Esophagus (tissue), 2 donors: ENCODE results near the gene ELANE. TPM values are rescaled to one million over a fixed set of nuclear protein-coding genes. Genes with fewer than 3 reads are reported as not detected.

Experiments used
- H3K27ac ChIP-seq, 2 donors: one replicate each; pipeline ENCODE4 v1.5.1; 2013; ENCODE audit warnings: low read depth in 2 of 2, mild to moderate bottlenecking in 2 of 2, inconsistent platforms in 1 of 2, low read length in 1 of 2, moderate library complexity in 1 of 2
- H3K27me3 ChIP-seq, 2 donors: one replicate each; pipeline ENCODE4 v1.6.1; 2013; ENCODE audit warnings: low read length in 2 of 2, control low read depth in 1 of 2, mild to moderate bottlenecking in 1 of 2; ENCODE audit not compliant: insufficient read depth in 2 of 2, control insufficient read depth in 1 of 2
- H3K36me3 ChIP-seq, 2 donors: one replicate each; pipeline ENCODE4 v1.6.1; 2013; ENCODE audit warnings: low read length in 1 of 2; ENCODE audit not compliant: control insufficient read depth in 2 of 2, insufficient read depth in 2 of 2
- H3K4me1 ChIP-seq, 2 donors: one replicate each; pipeline ENCODE4 v1.6.1; 2013; ENCODE audit warnings: low read length in 1 of 2; ENCODE audit not compliant: control insufficient read depth in 2 of 2, insufficient read depth in 2 of 2
- H3K4me3 ChIP-seq, 2 donors: one replicate each; pipeline ENCODE4 v1.5.1; 2013; ENCODE audit warnings: low read length in 2 of 2, mild to moderate bottlenecking in 2 of 2, low read depth in 1 of 2, moderate library complexity in 1 of 2
- H3K9me3 ChIP-seq, 2 donors: one replicate each; pipeline ENCODE4 v1.6.1; 2013; ENCODE audit warnings: mild to moderate bottlenecking in 2 of 2, low read depth in 1 of 2, low read length in 1 of 2, moderate library complexity in 1 of 2; ENCODE audit not compliant: control insufficient read depth in 2 of 2, insufficient read depth in 1 of 2
- WGBS, 2 donors: extraction: QIAGEN DNeasy Blood & Tissue Kit; methylation state at CpG; one replicate each; pipeline ENCODE4 v1.1.7; 2013; 5-methylcytosine and 5-hydroxymethylcytosine counted together
- polyA plus RNA-seq, 2 donors: library from polyadenylated mRNA; stranded (reverse); fragments of 200-250 nt; gene quantifications; one replicate each; pipeline ENCODE4 v1.2.3, GENCODE V29; 2013
- donor health status: healthy with polysubstance abuse.
- donor health status: Bipolar disorder and iron deficiency.

ELANE gene
- polyA plus RNA-seq, 2 donors, result 0.24 to 0.68 TPM

- peaks cover 3 to 21% of the 10 kb centered on the region in 2 donors for H3K4me1 ChIP-seq
- WGBS, 2 donors, result 51 to 62% methylated on average over 29 of the region's 29 CpGs
- H3K36me3 ChIP-seq, result peaks cover 0 to 34% of the 10 kb centered on the region in 2 donors
- H3K27me3 ChIP-seq, result no peaks in the 10 kb centered on the region
- H3K27ac ChIP-seq, result peak overlapping the region; percentile 77 to 86
- H3K4me3 ChIP-seq, result no peak overlapping the region
- H3K9me3 ChIP-seq, result no peaks in the 10 kb centered on the region
These were observed 17.4 kb downstream of the ELANE start for GRCh38 chr19:869245-870177.

- H3K27me3 ChIP-seq, result no peaks in the 10 kb centered on the region
- no peak overlapping the region for H3K4me3 ChIP-seq
- H3K4me1 ChIP-seq, result peaks cover 3 to 21% of the 10 kb centered on the region in 2 donors
- peaks cover 0 to 36% of the 10 kb centered on the region in 2 donors for H3K36me3 ChIP-seq
- 83 to 88% methylated on average over 8 of the region's 8 CpGs for WGBS, 2 donors
- no peaks in the 10 kb centered on the region for H3K9me3 ChIP-seq
- H3K27ac ChIP-seq, result peak overlapping the region in 1 of 2 donors; percentile 18
These were observed 18.2 kb downstream of the ELANE start for GRCh38 chr19:870314-870713.

- 81 to 83% methylated on average over 28 of the region's 28 CpGs for WGBS, 2 donors
- Histone ChIP-seq H3K36me3 (peaks cover 0 to 38% of the 10 kb centered on the region in 2 donors), H3K27me3 (no peaks in the 10 kb centered on the region), H3K4me1 (peaks cover 3 to 21% of the 10 kb centered on the region in 2 donors), H3K4me3 (no peak overlapping the region), H3K27ac (peak overlapping the region in 1 of 2 donors; percentile 16), H3K9me3 (no peaks in the 10 kb centered on the region)
These were observed 18.9 kb downstream of the ELANE start for GRCh38 chr19:870963-871401.

GRCh38 chr19:871446-872265 is 19.6 kb downstream of the ELANE start:
- Histone ChIP-seq H3K27me3 (no peaks in the 10 kb centered on the region), H3K4me1 (peaks cover 3 to 21% of the 10 kb centered on the region in 2 donors), H3K27ac (peak overlapping the region; percentile 38 to 65), H3K9me3 (no peaks in the 10 kb centered on the region), H3K4me3 (no peak overlapping the region), H3K36me3 (peaks cover 0 to 41% of the 10 kb centered on the region in 2 donors)
- 69 to 83% methylated on average over 21 to 23 of the region's 33 CpGs for WGBS, 2 donors

GRCh38 chr19:872266-872951 is 20.3 kb downstream of the ELANE start:
- no peaks in the 10 kb centered on the region for H3K9me3 ChIP-seq
- peaks cover 0 to 48% of the 10 kb centered on the region in 2 donors for H3K36me3 ChIP-seq
- 49 to 63% methylated on average over 26 to 27 of the region's 27 CpGs for WGBS, 2 donors
- H3K27me3 ChIP-seq, result no peaks in the 10 kb centered on the region
- H3K4me1 ChIP-seq, result peaks cover 3 to 21% of the 10 kb centered on the region in 2 donors
- H3K27ac ChIP-seq, result peak overlapping the region; percentile 38 to 65
- H3K4me3 ChIP-seq, result no peak overlapping the region

- no peak overlapping the region for H3K27ac ChIP-seq
- no peak overlapping the region for H3K4me3 ChIP-seq
- no peaks in the 10 kb centered on the region for H3K9me3 ChIP-seq
- peaks cover 0 to 44% of the 10 kb centered on the region in 2 donors for H3K36me3 ChIP-seq
- WGBS, 2 donors, result 67 to 78% methylated on average over 13 of the region's 13 CpGs
- no peaks in the 10 kb centered on the region for H3K27me3 ChIP-seq
- peaks cover 3 to 21% of the 10 kb centered on the region in 2 donors for H3K4me1 ChIP-seq
These were observed 21.0 kb downstream of the ELANE start for GRCh38 chr19:873084-873483.

- H3K27ac ChIP-seq, result peak overlapping the region in 1 of 2 donors; percentile 38
- H3K4me1 ChIP-seq, result peaks cover 3 to 19% of the 10 kb centered on the region in 2 donors
- H3K4me3 ChIP-seq, result no peak overlapping the region
- H3K9me3 ChIP-seq, result no peaks in the 10 kb centered on the region
- H3K36me3 ChIP-seq, result peaks cover 0 to 39% of the 10 kb centered on the region in 2 donors
- no peaks in the 10 kb centered on the region for H3K27me3 ChIP-seq
- WGBS, 2 donors, result 95 to 96% methylated on average over 22 of the region's 22 CpGs
These were observed 21.5 kb downstream of the ELANE start for GRCh38 chr19:873561-874041.

GRCh38 chr19:875265-875879 is 23.3 kb downstream of the ELANE start:
- Histone ChIP-seq H3K9me3 (no peaks in the 10 kb centered on the region), H3K27me3 (no peaks in the 10 kb centered on the region), H3K4me1 (peaks cover 0 to 5% of the 10 kb centered on the region in 2 donors), H3K4me3 (no peak overlapping the region), H3K27ac (no peak overlapping the region), H3K36me3 (peaks cover 0 to 39% of the 10 kb centered on the region in 2 donors)
- WGBS, 2 donors, result 92 to 93% methylated on average over 28 of the region's 28 CpGs
